ENCODE measurements around the gene SNRK. TPM values are rescaled to one million over a fixed set of nuclear protein-coding genes. Genes with fewer than 3 reads are reported as not detected.

Gene SNRK
- total and polyA plus RNA-seq, 2 donors (not counting 3 experiments of a cell fraction or from before 2014, with no cell fraction given) = 43.3 to 99.9 TPM

DNA sequence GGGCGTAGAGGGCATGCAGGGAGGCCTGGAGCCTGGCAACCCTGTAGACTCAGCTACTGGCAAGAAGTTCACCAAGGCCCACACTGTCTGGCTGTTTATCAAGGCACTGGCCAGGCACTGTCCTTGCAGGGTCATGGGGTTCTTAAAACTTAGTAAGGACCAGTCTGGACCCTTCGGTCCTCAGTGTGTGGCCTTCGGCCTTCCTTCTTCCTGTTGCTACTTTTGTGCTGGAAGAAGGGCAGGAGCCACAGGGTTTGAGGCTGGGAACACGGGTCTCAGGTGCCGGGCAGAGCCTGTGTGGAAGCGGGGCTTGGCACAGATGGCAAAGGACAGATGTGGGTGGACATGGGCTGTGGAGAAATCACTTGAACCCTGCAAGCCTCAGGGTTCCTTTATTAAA, 76.6 kb downstream of the SNRK start:
- Histone ChIP-seq H4K20me1 (replicated peaks; ENCODE audit: control insufficient read depth, extremely low read depth, insufficient read depth, low read length) (no peaks in the 10 kb centered on the region), H3K9me1 (replicated peaks; ENCODE audit: control insufficient read depth, extremely low read depth, insufficient read depth, low read length) (no peaks in the 10 kb centered on the region), H3K27ac (ENCODE audit: insufficient read depth, low read depth, low read length) (no peak overlapping the region), H3K9ac (replicated peaks; ENCODE audit: extremely low read depth, insufficient read depth, low read length) (no peak overlapping the region), H3K79me2 (ENCODE audit: control insufficient read depth, insufficient read depth, low read length) (no peaks in the 10 kb centered on the region), H3K36me3 (ENCODE audit: control insufficient read depth in 2 of 2, extremely low read depth in 1 of 2, insufficient read depth in 2 of 2, low read length in 2 of 2) (peaks cover 0 to 4% of the 10 kb centered on the region in 2 experiments), H3K4me3 (replicated peaks in 1 of 3; ENCODE audit: insufficient read depth in 1 of 3, low read depth in 1 of 3, low read length in 3 of 3) (no peak overlapping the region), H3K4me1 (ENCODE audit: control insufficient read depth, extremely low read depth, insufficient read depth, low read length) (no peaks in the 10 kb centered on the region), H2AFZ (ENCODE audit: low read depth, low read length) (no peak overlapping the region), H3K4me2 (ENCODE audit: insufficient read depth, low read length) (no peak overlapping the region), H3K9me3 (replicated peaks; ENCODE audit: control insufficient read depth, insufficient read depth, low read length) (no peaks in the 10 kb centered on the region), H3K27me3 (ENCODE audit: control insufficient read depth in 2 of 2, insufficient read depth in 2 of 2, low read length in 2 of 2) (no peaks in the 10 kb centered on the region)
- dilution Hi-C loops (cut with MboI; ENCODE audit: extremely low pct_ligation_motif_present, low sequenced_read_pairs) (no loop called here), intact Hi-C loops (cut with micrococcal nuclease) (no loop called here)
- no peak for DNase-seq (ENCODE audit: low read depth, low spot score)
- ChIA-PET POLR2A (interaction anchor here (0.6 kb wide), 1 partner anchor 13 kb away, joined by 3 read pairs; no protein-coding TSS in a partner anchor), CTCF (no interaction called here)
- no peak for FAIRE-seq
- BruUV-seq (replicated peaks) = no TSS peak
- no peak for TF ChIP-seq POLR2A (IDR thresholded peaks at IDR 0.05; ENCODE audit: low read depth, low read length)
- no peak for TF ChIP-seq EZH2 (IDR thresholded peaks at IDR 0.05; ENCODE audit: borderline replicate concordance, low read depth, low read length, severe bottlenecking)
- no peak for TF ChIP-seq FOS (IDR thresholded peaks at IDR 0.05; ENCODE audit: borderline replicate concordance, insufficient read depth, low read length)
- no peak for TF ChIP-seq GATA2 (IDR thresholded peaks at IDR 0.05; ENCODE audit: insufficient read depth, insufficient read length, low read depth, low read length)
- no peak for TF ChIP-seq POLR2AphosphoS5 (IDR thresholded peaks at IDR 0.05; ENCODE audit: insufficient read depth, low read depth, low read length)
- no peak for TF ChIP-seq MAX (IDR thresholded peaks at IDR 0.05; ENCODE audit: insufficient read depth, insufficient read length)
- TF ChIP-seq MYC (IDR thresholded peaks at IDR 0.05; ENCODE audit: low read depth, low read length) = no peak
- no peak for TF ChIP-seq JUN (IDR thresholded peaks at IDR 0.05; ENCODE audit: borderline replicate concordance, insufficient read depth, insufficient read length, low read depth)
- TF ChIP-seq, protein P1, sequence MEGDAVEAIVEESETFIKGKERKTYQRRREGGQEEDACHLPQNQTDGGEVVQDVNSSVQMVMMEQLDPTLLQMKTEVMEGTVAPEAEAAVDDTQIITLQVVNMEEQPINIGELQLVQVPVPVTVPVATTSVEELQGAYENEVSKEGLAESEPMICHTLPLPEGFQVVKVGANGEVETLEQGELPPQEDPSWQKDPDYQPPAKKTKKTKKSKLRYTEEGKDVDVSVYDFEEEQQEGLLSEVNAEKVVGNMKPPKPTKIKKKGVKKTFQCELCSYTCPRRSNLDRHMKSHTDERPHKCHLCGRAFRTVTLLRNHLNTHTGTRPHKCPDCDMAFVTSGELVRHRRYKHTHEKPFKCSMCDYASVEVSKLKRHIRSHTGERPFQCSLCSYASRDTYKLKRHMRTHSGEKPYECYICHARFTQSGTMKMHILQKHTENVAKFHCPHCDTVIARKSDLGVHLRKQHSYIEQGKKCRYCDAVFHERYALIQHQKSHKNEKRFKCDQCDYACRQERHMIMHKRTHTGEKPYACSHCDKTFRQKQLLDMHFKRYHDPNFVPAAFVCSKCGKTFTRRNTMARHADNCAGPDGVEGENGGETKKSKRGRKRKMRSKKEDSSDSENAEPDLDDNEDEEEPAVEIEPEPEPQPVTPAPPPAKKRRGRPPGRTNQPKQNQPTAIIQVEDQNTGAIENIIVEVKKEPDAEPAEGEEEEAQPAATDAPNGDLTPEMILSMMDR (IDR thresholded peaks at IDR 0.05; ENCODE audit: extremely low read depth in 1 of 2, insufficient read depth in 1 of 2, low read depth in 1 of 2, low read length in 2 of 2) = no peak

All from endothelial cell of umbilical vein (primary cell).